Tibial artery (tissue), 4 donors: ENCODE data around the gene ARPC1A.

Source experiments
- DNase-seq, 2 donors: peaks; one replicate each; pipeline ENCODE4 v3.0.0-alpha.2; 2019
- H3K27ac ChIP-seq, 2 donors: fragments of 200-600 bp; sonication (generic) in 1 of 2; 1 replicate in 1 of 2; 2 replicates in 1 of 2; pipeline ENCODE4 v1.5.1; 2018 to 2019; ENCODE audit warnings: mild to moderate bottlenecking in 1 of 2
- H3K27me3 ChIP-seq, 2 donors: fragments of 200-600 bp; sonication (generic) in 1 of 2; one replicate each; pipeline versions ENCODE4 v1.5.1 to v1.6.0; 2016 to 2019
- H3K36me3 ChIP-seq, 3 donors: fragments of 200-600 bp; sonication (generic) in 2 of 3; one replicate each; pipeline ENCODE4 v1.5.1; 2016 to 2019; ENCODE audit warnings: mild to moderate bottlenecking in 2 of 3
- H3K4me1 ChIP-seq, 4 donors: fragments of 200-600 bp; sonication (generic) in 2 of 4; 1 replicate in 3 of 4; 2 replicates in 1 of 4; pipeline ENCODE4 v1.5.1; 2016 to 2019
- H3K4me3 ChIP-seq, 2 donors: fragments of 200-600 bp; sonication (generic) in 1 of 2; 1 replicate in 1 of 2; 2 replicates in 1 of 2; pipeline ENCODE4 v1.5.1; 2018 to 2019; ENCODE audit warnings: mild to moderate bottlenecking in 2 of 2
- H3K9me3 ChIP-seq, 3 donors: fragments of 200-600 bp; sonication (generic) in 1 of 3; one replicate each; pipeline ENCODE4 v1.5.1; 2016 to 2019
- CTCF ChIP-seq, 2 experiments: fragments of 200-600 bp in 1 of 2; fragments of 450-650 bp in 1 of 2; IDR thresholded peaks; one replicate each; pipeline ENCODE4 v1.5.1; 2017 to 2019; ENCODE audit warnings: antibody characterized with exemption in 2 of 2, mild to moderate bottlenecking in 1 of 2, moderate library complexity in 1 of 2
- intact Hi-C: fragments of 100-400 bp; cut with DNase I; formaldehyde crosslinking; loops from one replicate; pipeline ENCODE4 v1.15.0; 2023; ENCODE audit warnings: low total_unique reads

The ARPC1A gene

GRCh38 chr7:99394188-99394502 is 68.4 kb downstream of the ARPC1A start:
- H3K4me3 ChIP-seq = no peak overlapping the region
- peak overlapping the region in 1 of 2 donors; percentile 74 for H3K27ac ChIP-seq
- H3K9me3 ChIP-seq = no peaks in the 10 kb centered on the region
- H3K36me3 ChIP-seq = peaks cover 28 to 70% (median 51%) of the 10 kb centered on the region in 3 donors
- no peaks in the 10 kb centered on the region for H3K27me3 ChIP-seq
- DNase-seq = no peak
- TF ChIP-seq CTCF (IDR thresholded peaks at IDR 0.05) = no peak
- H3K4me1 ChIP-seq = peaks cover 0 to 27% (median 17%) of the 10 kb centered on the region in 4 donors
- intact Hi-C loops = no loop called here

DNA sequence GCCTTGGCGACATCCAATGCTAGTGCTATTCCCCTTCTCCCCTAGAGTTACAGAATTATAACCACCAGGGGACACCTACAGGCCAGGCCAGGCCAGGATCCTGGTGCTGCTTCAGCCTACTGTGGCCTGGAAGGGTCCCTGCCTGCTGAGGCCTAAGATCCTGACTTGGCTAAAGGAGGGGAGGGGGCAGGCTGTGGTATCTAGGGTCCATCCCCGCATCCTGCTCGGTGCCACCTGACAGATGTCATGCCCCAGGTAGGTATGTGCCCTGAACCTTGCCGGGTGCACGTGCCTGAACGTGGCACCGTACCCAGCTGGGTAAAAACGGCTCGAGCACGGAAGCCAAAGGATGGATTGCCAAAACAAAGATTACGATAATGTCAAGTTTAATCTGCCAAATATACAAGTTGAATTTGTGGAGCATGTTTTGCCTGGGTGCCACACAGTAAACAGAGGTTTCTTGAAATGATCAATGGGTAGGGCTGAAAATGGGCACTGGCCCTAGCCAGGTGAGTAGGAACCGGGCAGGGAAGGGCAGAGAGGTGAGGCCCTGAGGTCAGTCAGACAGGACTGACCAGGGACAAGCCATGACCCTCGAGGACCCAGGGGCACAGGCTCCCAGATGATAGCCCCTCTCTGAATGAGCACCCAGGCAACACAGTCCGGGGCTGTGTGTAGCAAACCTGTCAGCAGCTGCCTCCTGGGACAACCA is 70.1 kb downstream of the ARPC1A start:
- intact Hi-C loops = no loop called here
- Histone ChIP-seq H3K27ac (peak overlapping the region in 1 of 2 donors; percentile 47), H3K36me3 (peaks cover 36 to 70% (median 52%) of the 10 kb centered on the region in 3 donors), H3K4me1 (peaks cover 0 to 27% (median 17%) of the 10 kb centered on the region in 4 donors), H3K9me3 (no peaks in the 10 kb centered on the region), H3K4me3 (no peak overlapping the region), H3K27me3 (no peaks in the 10 kb centered on the region)
- no peak for DNase-seq
- TF ChIP-seq CTCF (IDR thresholded peaks at IDR 0.05) = no peak

GRCh38 chr7:99396418-99397296 is 71.0 kb downstream of the ARPC1A start:
- Histone ChIP-seq H3K4me1 (peaks cover 0 to 27% (median 17%) of the 10 kb centered on the region in 4 donors), H3K36me3 (peaks cover 39 to 73% (median 52%) of the 10 kb centered on the region in 3 donors), H3K9me3 (no peaks in the 10 kb centered on the region), H3K27ac (no peak overlapping the region), H3K27me3 (no peaks in the 10 kb centered on the region), H3K4me3 (no peak overlapping the region)
- no peak for DNase-seq
- intact Hi-C loops = no loop called here
- no peak for TF ChIP-seq CTCF (IDR thresholded peaks at IDR 0.05)

GRCh38 chr7:99397297-99397983 is 71.7 kb downstream of the ARPC1A start:
- DNase-seq = no peak
- no peak overlapping the region for H3K27ac ChIP-seq
- H3K4me3 ChIP-seq = no peak overlapping the region
- no peaks in the 10 kb centered on the region for H3K27me3 ChIP-seq
- intact Hi-C loops = no loop called here
- peaks cover 0 to 23% (median 13%) of the 10 kb centered on the region in 4 donors for H3K4me1 ChIP-seq
- H3K9me3 ChIP-seq = no peaks in the 10 kb centered on the region
- H3K36me3 ChIP-seq = peaks cover 39 to 80% (median 60%) of the 10 kb centered on the region in 3 donors
- no peak for TF ChIP-seq CTCF (IDR thresholded peaks at IDR 0.05)

GRCh38 chr7:99398891-99399445 is 73.3 kb downstream of the ARPC1A start:
- intact Hi-C loops = no loop called here
- Histone ChIP-seq H3K4me1 (peaks cover 0 to 11% (median under 1%) of the 10 kb centered on the region in 4 donors), H3K27me3 (no peaks in the 10 kb centered on the region), H3K4me3 (no peak overlapping the region), H3K36me3 (peaks cover 51 to 96% (median 71%) of the 10 kb centered on the region in 3 donors), H3K9me3 (no peaks in the 10 kb centered on the region), H3K27ac (no peak overlapping the region)
- TF ChIP-seq CTCF (IDR thresholded peaks at IDR 0.05) = no peak
- no peak for DNase-seq
